K562 (cell line): ENCODE measurements around the gene SPI1. TPM values are rescaled to one million over a fixed set of nuclear protein-coding genes. Genes with fewer than 3 reads are reported as not detected.
A peak's percentile ranks its signal among the peaks of the same experiment; 100 is the strongest.

ENCODE experiments used
- ATAC-seq: fragments of 200-7000 bp; cut with Tn5 transposase; 3 replicates; pipeline ENCODE4 v1.9.1; 2020; ENCODE audit warnings: moderate library complexity
- BruUV-seq: library from RNA; stranded (reverse); fragments of 400-500 nt; replicated peaks from 2 replicates; lab custom pipeline; 2021; lab: Mats Ljungman, UMichigan
- CTCF ChIA-PET: fragments of 300-600 bp; formaldehyde crosslinking; extraction: SDS; loops from one replicate; lab custom pipeline; 2021; ENCODE audit warnings: low intra/inter-chr PET ratio; lab: Yijun Ruan, JAX
- POLR2A ChIA-PET: fragments of 300-600, 350-650 bp; sonication (Branson Sonifier 250); formaldehyde crosslinking; extraction: SDS; loops from one replicate; lab custom pipeline; 2021; ENCODE audit warnings: antibody characterized with exemption, inconsistent platforms; lab: Yijun Ruan, JAX
- DNase-seq, 4 experiments: peaks; one replicate each; pipeline versions ENCODE4 v3.0.0 to v3.0.0-alpha.2; 2011 to 2018; ENCODE audit warnings: low spot score in 3 of 4, mixed read lengths in 3 of 4; ENCODE audit errors: extremely low read depth in 1 of 4
- FAIRE-seq: peaks from 2 replicates; lab custom pipeline; 2011; peaks lifted over from hg19 to GRCh38; lab: Jason Lieb, UNC
- H2AFZ ChIP-seq: 2 replicates; pipeline ENCODE4 v1.6.0; 2011; ENCODE audit warnings: low read depth, low read length, control low read depth, inconsistent platforms
- H3K27ac ChIP-seq: fragments of 200-600 bp; 3 replicates; pipeline ENCODE4 v1.8.0; 2011; ENCODE audit warnings: low read depth, mild to moderate bottlenecking, control low read depth, inconsistent platforms, low read length, moderate library complexity, mixed read lengths; ENCODE audit errors: extremely low read depth
- H3K27me3 ChIP-seq, 2 experiments: fragments of 300-600 bp in 1 of 2; 2 replicates in 1 of 2; 3 replicates in 1 of 2; pipeline versions ENCODE4 v1.6.0 to v1.8.0; 2011; ENCODE audit warnings: inconsistent platforms in 2 of 2, low read length in 2 of 2, mild to moderate bottlenecking in 1 of 2, mixed read lengths in 1 of 2, moderate library complexity in 1 of 2; ENCODE audit not compliant: control insufficient read depth in 2 of 2, insufficient read depth in 2 of 2
- H3K36me3 ChIP-seq: fragments of 300-600 bp; 3 replicates; pipeline ENCODE4 v1.8.0; 2011; ENCODE audit warnings: mild to moderate bottlenecking, low read length, inconsistent platforms; ENCODE audit not compliant: control insufficient read depth, insufficient read depth
- H3K4me1 ChIP-seq, 2 experiments: fragments of 200-600 bp in 1 of 2; replicated peaks in 1 of 2; 2 replicates in 1 of 2; 3 replicates in 1 of 2; pipeline versions ENCODE4 v1.5.1 to v1.8.0; 2011; ENCODE audit warnings: inconsistent platforms in 2 of 2, low read length in 2 of 2, mild to moderate bottlenecking in 1 of 2, mixed read lengths in 1 of 2, moderate library complexity in 1 of 2; ENCODE audit not compliant: control insufficient read depth in 2 of 2, insufficient read depth in 2 of 2
- H3K4me2 ChIP-seq: 2 replicates; pipeline ENCODE4 v1.6.1; 2011; ENCODE audit warnings: low read length, control low read depth, inconsistent platforms, mixed read lengths; ENCODE audit not compliant: insufficient read depth
- H3K4me3 ChIP-seq: fragments of 200-600 bp; sonication (generic), shearing (Covaris generic); 2 replicates; pipeline ENCODE4 v1.5.1; 2016; ENCODE audit warnings: control low read depth, inconsistent platforms
- H3K79me2 ChIP-seq: fragments of 200-600 bp; 3 replicates; pipeline ENCODE4 v1.8.0; 2011; ENCODE audit warnings: low read length, inconsistent platforms; ENCODE audit not compliant: control insufficient read depth, insufficient read depth
- H3K9ac ChIP-seq, 2 experiments: 2 replicates each; pipeline versions ENCODE4 v1.6.0 to v1.6.1; 2011; ENCODE audit warnings: low read depth in 2 of 2, low read length in 2 of 2, control low read depth in 1 of 2, inconsistent platforms in 1 of 2, mild to moderate bottlenecking in 1 of 2, mixed read lengths in 1 of 2; ENCODE audit not compliant: insufficient read depth in 1 of 2
- H3K9me1 ChIP-seq: one replicate; pipeline ENCODE4 v1.6.0; 2011; ENCODE audit warnings: inconsistent platforms, mild to moderate bottlenecking, low read length, moderate library complexity; ENCODE audit not compliant: control insufficient read depth, insufficient read depth
- H3K9me3 ChIP-seq: replicated peaks from 2 replicates; pipeline ENCODE4 v1.5.1; 2011; ENCODE audit warnings: low read depth, low read length, inconsistent platforms; ENCODE audit not compliant: control insufficient read depth, insufficient read depth
- H4K20me1 ChIP-seq: replicated peaks from 2 replicates; pipeline ENCODE4 v1.6.1; 2011; ENCODE audit warnings: low read length, inconsistent platforms, mixed read lengths; ENCODE audit not compliant: control insufficient read depth, insufficient read depth
- GABPA ChIP-seq: fragments of 200-800 bp; sonication (Bioruptor generic); conservative IDR thresholded peaks from 2 replicates; pipeline ENCODE4 v1.6.1; 2016; ENCODE audit warnings: low read depth, missing genetic modification characterization, missing compliant biosample characterization
- ILF3 ChIP-seq: fragments of 450-650 bp; IDR thresholded peaks from 2 replicates; pipeline ENCODE4 v1.6.1; 2018; ENCODE audit warnings: antibody characterized with exemption, mild to moderate bottlenecking, moderate library complexity, borderline replicate concordance
- PHF8 ChIP-seq: fragments of 200-600 bp; sonication (generic); IDR thresholded peaks from 2 replicates; pipeline ENCODE4 v1.6.1; 2012; ENCODE audit warnings: mixed run types, mild to moderate bottlenecking, inconsistent platforms, low read length, moderate library complexity, borderline replicate concordance
- SMARCA4 ChIP-seq: fragments of 450-650 bp; IDR thresholded peaks from 2 replicates; pipeline ENCODE4 v1.6.1; 2016
- ZNF57 ChIP-seq: fragments of 450-650 bp; formaldehyde crosslinking; IDR thresholded peaks from 2 replicates; pipeline ENCODE4 v1.4.0; 2020; ENCODE audit warnings: mild to moderate bottlenecking, moderate library complexity
- WGBS: fragments of 100-300 bp; shearing (Covaris generic); methylation state at CpG from one replicate; pipeline ENCODE4 v1.1.6; 2016; ENCODE audit warnings: low coverage, mixed read lengths; ENCODE audit not compliant: insufficient coverage; ENCODE audit errors: missing lambda C conversion rate; 5-methylcytosine and 5-hydroxymethylcytosine counted together
- in situ Hi-C: fragments of 300-500 bp; cut with MboI; formaldehyde crosslinking; loops from 4 replicates; pipeline ENCODE4 v1.15.0; 2018; ENCODE audit warnings: inconsistent platforms, mixed read lengths
- intact Hi-C: fragments of 100-400 bp; cut with micrococcal nuclease; formaldehyde crosslinking; loops from 2 replicates; pipeline ENCODE4 v1.14.2; 2022
- polyA plus RNA-seq, 8 experiments: library from polyadenylated mRNA; depleted of rRNA in 4 of 8; stranded (reverse) in 5 of 8; unstranded in 3 of 8; fragments of >200 nt; fragmentation: Nextera tagmentation in 2 of 8; fragmentation: Illumina TruSeq in 1 of 8; extraction: Ambion mirVana in 2 of 8; extraction: Trizol in 1 of 8; gene quantifications; 2 replicates each; pipeline versions ENCODE4 v1.2.1 to v1.2.3, GENCODE V29; 2011 to 2014; ENCODE audit warnings: inconsistent platforms in 1 of 8, missing spikeins in 1 of 8
- total RNA-seq, 7 experiments: library from RNA; depleted of rRNA in 6 of 7; stranded (reverse); fragments of >200 nt in 6 of 7; fragmentation: Illumina TruSeq in 2 of 7; extraction: Trizol in 2 of 7; gene quantifications; 2 replicates each; pipeline versions ENCODE4 v1.2.1 to v1.2.3, GENCODE V29; 2011 to 2021; ENCODE audit warnings: low replicate concordance in 1 of 7
- TF ChIP-seq, protein P1 (sequence below): IDR thresholded peaks from 3 replicates; pipeline ENCODE4 v1.6.1; 2011; ENCODE audit warnings: borderline replicate concordance, mild to moderate bottlenecking, moderate library complexity; ENCODE audit not compliant: insufficient read length; ENCODE audit errors: extremely low read depth
- TF ChIP-seq, protein P2 (sequence below): IDR thresholded peaks from 2 replicates; pipeline ENCODE4 v1.6.1; 2011; ENCODE audit not compliant: insufficient read length; ENCODE audit errors: extremely low read depth
- TF ChIP-seq, protein P3 (sequence below), 2 experiments: IDR thresholded peaks in 1 of 2; conservative IDR thresholded peaks in 1 of 2; 2 replicates each; pipeline ENCODE4 v1.6.1; 2016; ENCODE audit warnings: low read depth in 2 of 2, mild to moderate bottlenecking in 1 of 2, missing compliant biosample characterization in 1 of 2, missing genetic modification characterization in 1 of 2, moderate library complexity in 1 of 2
- TF ChIP-seq, protein P4 (sequence below): IDR thresholded peaks from 3 replicates; pipeline ENCODE4 v1.6.1; 2011; ENCODE audit warnings: borderline replicate concordance, mild to moderate bottlenecking; ENCODE audit not compliant: insufficient read length, insufficient read depth

SPI1 gene
- total and polyA plus RNA-seq, 9 of the 15 experiments (the other 6 are each of a cell fraction or from before 2014, with no cell fraction given) = 0.10 to 33.7 (median 10.3) TPM

DNA sequence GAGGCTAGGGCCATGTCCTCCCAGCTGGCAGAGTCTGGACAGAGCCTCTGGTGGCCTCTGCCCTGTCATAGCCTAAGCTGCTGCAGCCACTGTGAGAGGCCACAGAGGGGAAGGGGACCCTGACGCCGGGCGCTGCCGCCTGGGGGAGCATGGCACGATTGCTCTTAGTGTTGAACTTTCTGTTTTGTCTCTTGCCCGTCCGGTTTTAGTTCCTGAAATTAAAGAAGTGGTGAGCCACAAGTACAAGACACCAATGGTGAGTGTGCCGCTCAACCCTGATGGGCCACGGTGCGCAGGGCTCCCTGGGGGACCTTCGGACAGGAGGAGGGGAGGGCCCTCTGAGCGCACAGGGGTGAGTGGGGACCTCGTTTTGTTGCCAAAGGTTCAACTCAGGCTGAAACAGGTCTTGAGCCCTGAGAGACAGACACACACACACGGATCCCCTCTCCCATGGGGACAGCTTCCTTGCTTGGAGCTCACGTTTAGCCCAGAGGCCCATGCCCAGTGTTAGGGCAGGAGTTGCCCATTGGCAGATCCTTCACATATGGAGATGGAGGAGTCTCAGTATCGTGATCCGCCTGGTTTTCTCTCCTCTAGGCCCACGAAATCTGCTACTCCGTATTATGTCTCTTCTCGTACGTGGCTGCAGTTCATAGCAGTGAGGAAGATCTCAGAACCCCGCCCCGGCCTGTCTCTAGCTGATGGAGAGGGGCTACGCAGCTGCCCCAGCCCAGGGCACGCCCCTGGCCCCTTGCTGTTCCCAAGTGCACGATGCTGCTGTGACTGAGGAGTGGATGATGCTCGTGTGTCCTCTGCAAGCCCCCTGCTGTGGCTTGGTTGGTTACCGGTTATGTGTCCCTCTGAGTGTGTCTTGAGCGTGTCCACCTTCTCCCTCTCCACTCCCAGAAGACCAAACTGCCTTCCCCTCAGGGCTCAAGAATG is 49.6 kb downstream of the SPI1 start (continued):
- TF ChIP-seq, protein P1, sequence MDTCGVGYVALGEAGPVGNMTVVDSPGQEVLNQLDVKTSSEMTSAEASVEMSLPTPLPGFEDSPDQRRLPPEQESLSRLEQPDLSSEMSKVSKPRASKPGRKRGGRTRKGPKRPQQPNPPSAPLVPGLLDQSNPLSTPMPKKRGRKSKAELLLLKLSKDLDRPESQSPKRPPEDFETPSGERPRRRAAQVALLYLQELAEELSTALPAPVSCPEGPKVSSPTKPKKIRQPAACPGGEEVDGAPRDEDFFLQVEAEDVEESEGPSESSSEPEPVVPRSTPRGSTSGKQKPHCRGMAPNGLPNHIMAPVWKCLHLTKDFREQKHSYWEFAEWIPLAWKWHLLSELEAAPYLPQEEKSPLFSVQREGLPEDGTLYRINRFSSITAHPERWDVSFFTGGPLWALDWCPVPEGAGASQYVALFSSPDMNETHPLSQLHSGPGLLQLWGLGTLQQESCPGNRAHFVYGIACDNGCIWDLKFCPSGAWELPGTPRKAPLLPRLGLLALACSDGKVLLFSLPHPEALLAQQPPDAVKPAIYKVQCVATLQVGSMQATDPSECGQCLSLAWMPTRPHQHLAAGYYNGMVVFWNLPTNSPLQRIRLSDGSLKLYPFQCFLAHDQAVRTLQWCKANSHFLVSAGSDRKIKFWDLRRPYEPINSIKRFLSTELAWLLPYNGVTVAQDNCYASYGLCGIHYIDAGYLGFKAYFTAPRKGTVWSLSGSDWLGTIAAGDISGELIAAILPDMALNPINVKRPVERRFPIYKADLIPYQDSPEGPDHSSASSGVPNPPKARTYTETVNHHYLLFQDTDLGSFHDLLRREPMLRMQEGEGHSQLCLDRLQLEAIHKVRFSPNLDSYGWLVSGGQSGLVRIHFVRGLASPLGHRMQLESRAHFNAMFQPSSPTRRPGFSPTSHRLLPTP = no peak
- TF ChIP-seq, all 486 proteins: peak for 0

DNA sequence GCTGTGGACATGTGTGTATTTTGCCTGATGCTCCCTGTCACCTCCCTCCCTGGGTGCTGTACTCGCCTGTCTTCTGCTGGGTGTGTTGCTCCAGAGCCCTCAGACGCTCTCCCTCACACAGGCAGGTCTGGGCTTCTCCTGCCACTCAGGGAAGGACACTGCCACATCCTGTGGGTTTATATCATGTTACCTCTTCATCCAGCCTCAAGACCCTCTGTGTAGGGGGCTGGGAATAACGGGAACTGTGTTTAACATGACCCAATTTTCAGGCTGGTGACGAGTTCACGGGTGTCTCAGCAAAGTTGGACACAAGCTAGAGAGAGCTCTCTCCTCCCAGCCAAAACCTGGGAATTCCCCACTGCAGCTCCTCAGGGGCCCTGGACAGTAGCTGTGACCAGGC is 50.4 kb downstream of the SPI1 start:
- Histone ChIP-seq H3K9ac (peak overlapping the region in 1 of 2 experiments; percentile 41; a peak in 1 of 4 replicates), H2AFZ (no peak overlapping the region), H3K79me2 (no peaks in the 10 kb centered on the region), H3K9me3 (no peaks in the 10 kb centered on the region), H3K4me3 (no peak overlapping the region), H3K4me1 (peaks cover 0 to 8% of the 10 kb centered on the region in 2 experiments; a peak in 1 of 5 replicates), H3K9me1 (no peaks in the 10 kb centered on the region), H4K20me1 (no peaks in the 10 kb centered on the region), H3K36me3 (peaks cover 28% of the 10 kb centered on the region; the same call in 2 of the 3 replicates), H3K27me3 (no peaks in the 10 kb centered on the region), H3K4me2 (no peak overlapping the region), H3K27ac (no peak overlapping the region)
- ChIA-PET CTCF (no interaction called here), POLR2A (interaction anchor here (0.7 kb wide), 1 partner anchor 14 kb away, joined by 3 read pairs; no protein-coding TSS in a partner anchor)
- no peak for FAIRE-seq
- BruUV-seq = no TSS peak
- intact Hi-C loops = no loop called here
- WGBS = 91% methylated on average over 5 of the region's 5 CpGs
- in situ Hi-C loops = no loop called here
- ATAC-seq = no peak
- DNase-seq = no peak
- TF ChIP-seq, protein P2, sequence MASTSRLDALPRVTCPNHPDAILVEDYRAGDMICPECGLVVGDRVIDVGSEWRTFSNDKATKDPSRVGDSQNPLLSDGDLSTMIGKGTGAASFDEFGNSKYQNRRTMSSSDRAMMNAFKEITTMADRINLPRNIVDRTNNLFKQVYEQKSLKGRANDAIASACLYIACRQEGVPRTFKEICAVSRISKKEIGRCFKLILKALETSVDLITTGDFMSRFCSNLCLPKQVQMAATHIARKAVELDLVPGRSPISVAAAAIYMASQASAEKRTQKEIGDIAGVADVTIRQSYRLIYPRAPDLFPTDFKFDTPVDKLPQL = no peak
- TF ChIP-seq, protein P3, sequence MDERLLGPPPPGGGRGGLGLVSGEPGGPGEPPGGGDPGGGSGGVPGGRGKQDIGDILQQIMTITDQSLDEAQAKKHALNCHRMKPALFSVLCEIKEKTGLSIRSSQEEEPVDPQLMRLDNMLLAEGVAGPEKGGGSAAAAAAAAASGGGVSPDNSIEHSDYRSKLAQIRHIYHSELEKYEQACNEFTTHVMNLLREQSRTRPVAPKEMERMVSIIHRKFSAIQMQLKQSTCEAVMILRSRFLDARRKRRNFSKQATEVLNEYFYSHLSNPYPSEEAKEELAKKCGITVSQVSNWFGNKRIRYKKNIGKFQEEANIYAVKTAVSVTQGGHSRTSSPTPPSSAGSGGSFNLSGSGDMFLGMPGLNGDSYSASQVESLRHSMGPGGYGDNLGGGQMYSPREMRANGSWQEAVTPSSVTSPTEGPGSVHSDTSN (CRISPR knock-in tag; IDR thresholded peaks at IDR 0.05; ENCODE audit: low read depth) = no peak
- TF ChIP-seq, protein P3 (tag; conservative IDR thresholded peaks at IDR 0.05; ENCODE audit: low read depth) = no peak
- TF ChIP-seq SMARCA4 (no peak), GABPA (tag) (no peak), ZNF57 (no peak), PHF8 (no peak), ILF3 (no peak)
- TF ChIP-seq, protein P4, sequence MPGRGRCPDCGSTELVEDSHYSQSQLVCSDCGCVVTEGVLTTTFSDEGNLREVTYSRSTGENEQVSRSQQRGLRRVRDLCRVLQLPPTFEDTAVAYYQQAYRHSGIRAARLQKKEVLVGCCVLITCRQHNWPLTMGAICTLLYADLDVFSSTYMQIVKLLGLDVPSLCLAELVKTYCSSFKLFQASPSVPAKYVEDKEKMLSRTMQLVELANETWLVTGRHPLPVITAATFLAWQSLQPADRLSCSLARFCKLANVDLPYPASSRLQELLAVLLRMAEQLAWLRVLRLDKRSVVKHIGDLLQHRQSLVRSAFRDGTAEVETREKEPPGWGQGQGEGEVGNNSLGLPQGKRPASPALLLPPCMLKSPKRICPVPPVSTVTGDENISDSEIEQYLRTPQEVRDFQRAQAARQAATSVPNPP = no peak
